Duodenal mucosa (tissue), 2 donors: ENCODE results near the gene FBRS.

ENCODE experiments used
- H3K27ac ChIP-seq: one replicate; pipeline ENCODE4 v1.7.0; 2013; ENCODE audit warnings: low read depth, low read length
- H3K27me3 ChIP-seq, 2 donors: one replicate each; pipeline ENCODE4 v1.7.0; 2013; ENCODE audit warnings: low read length in 2 of 2, control low read depth in 1 of 2; ENCODE audit not compliant: insufficient read depth in 2 of 2, control insufficient read depth in 1 of 2
- H3K36me3 ChIP-seq, 2 donors: one replicate each; pipeline ENCODE4 v1.7.0; 2013; ENCODE audit warnings: low read length in 2 of 2, control low read depth in 1 of 2; ENCODE audit not compliant: insufficient read depth in 2 of 2, control insufficient read depth in 1 of 2
- H3K4me1 ChIP-seq, 2 donors: one replicate each; pipeline ENCODE4 v1.7.0; 2013; ENCODE audit warnings: low read length in 2 of 2, control low read depth in 1 of 2; ENCODE audit not compliant: insufficient read depth in 2 of 2, control insufficient read depth in 1 of 2
- H3K4me3 ChIP-seq, 2 donors: one replicate each; pipeline ENCODE4 v1.7.0; 2013; ENCODE audit warnings: low read length in 2 of 2, low read depth in 1 of 2
- H3K9ac ChIP-seq, 2 donors: one replicate each; pipeline ENCODE4 v1.7.0; 2013; ENCODE audit warnings: low read length in 2 of 2, low read depth in 1 of 2
- H3K9me3 ChIP-seq, 2 donors: one replicate each; pipeline ENCODE4 v1.7.0; 2013; ENCODE audit warnings: low read length in 2 of 2, control low read depth in 1 of 2; ENCODE audit not compliant: control insufficient read depth in 1 of 2

FBRS gene

GRCh38 chr16:30644334-30644830 lies 13.8 kb upstream of the FBRS start:
- no peaks in the 10 kb centered on the region for H3K27me3 ChIP-seq
- H3K27ac ChIP-seq = no peak overlapping the region
- no peak overlapping the region for H3K9ac ChIP-seq
- no peak overlapping the region for H3K4me3 ChIP-seq
- H3K4me1 ChIP-seq = peaks cover 0 to under 1% of the 10 kb centered on the region in 2 donors
- no peaks in the 10 kb centered on the region for H3K9me3 ChIP-seq
- no peaks in the 10 kb centered on the region for H3K36me3 ChIP-seq

GRCh38 chr16:30645727-30646126 lies 12.5 kb upstream of the FBRS start:
- H3K4me1 ChIP-seq = peaks cover 0 to 8% of the 10 kb centered on the region in 2 donors
- H3K36me3 ChIP-seq = no peaks in the 10 kb centered on the region
- no peak overlapping the region for H3K27ac ChIP-seq
- H3K4me3 ChIP-seq = no peak overlapping the region
- H3K9me3 ChIP-seq = no peaks in the 10 kb centered on the region
- H3K27me3 ChIP-seq = no peaks in the 10 kb centered on the region
- no peak overlapping the region for H3K9ac ChIP-seq

GRCh38 chr16:30647274-30647571 lies 11.0 kb upstream of the FBRS start:
- Histone ChIP-seq H3K27ac (no peak overlapping the region), H3K36me3 (peaks cover 0 to 1% of the 10 kb centered on the region in 2 donors), H3K9ac (no peak overlapping the region), H3K4me1 (peaks cover 6 to 15% of the 10 kb centered on the region in 2 donors), H3K9me3 (no peaks in the 10 kb centered on the region), H3K27me3 (no peaks in the 10 kb centered on the region), H3K4me3 (no peak overlapping the region)

- Histone ChIP-seq H3K9me3 (no peaks in the 10 kb centered on the region), H3K27ac (peak overlapping the region; percentile 86), H3K4me1 (peaks cover 12 to 18% of the 10 kb centered on the region in 2 donors), H3K9ac (peak overlapping the region; percentile 71 to 99), H3K4me3 (peak overlapping the region; percentile 69 to 95), H3K27me3 (no peaks in the 10 kb centered on the region), H3K36me3 (peaks cover 9 to 26% of the 10 kb centered on the region in 2 donors)
Measured at GRCh38 chr16:30649725-30650368, 8.4 kb upstream of the FBRS start.

GRCh38 chr16:30650369-30651123 lies 7.7 kb upstream of the FBRS start, which contains the start of gene PRR14:
TSS of gene PRR14 (plus strand) at chr16:30650960. CDS start at chr16:30651646, 686 bp downstream.
- Histone ChIP-seq H3K9ac (peak within 1 kb of the TSS; percentile 90 to 99), H3K4me3 (peak within 1 kb of the TSS; percentile 95 to 98), H3K36me3 (peaks cover 16 to 33% of the 10 kb centered on the region in 2 donors), H3K4me1 (peaks cover 12 to 18% of the 10 kb centered on the region in 2 donors), H3K9me3 (no peaks in the 10 kb centered on the region), H3K27me3 (no peaks in the 10 kb centered on the region), H3K27ac (peak within 1 kb of the TSS; percentile 86)

GRCh38 chr16:30651124-30652004 lies 6.9 kb upstream of the FBRS start:
- Histone ChIP-seq H3K4me3 (peak overlapping the region; percentile 95 to 98), H3K36me3 (peaks cover 21 to 39% of the 10 kb centered on the region in 2 donors), H3K27ac (peak overlapping the region; percentile 85)

GRCh38 chr16:30652005-30652296 lies 6.3 kb upstream of the FBRS start:
- H3K4me3 ChIP-seq = peak overlapping the region; percentile 95 to 98
- H3K4me1 ChIP-seq = peaks cover 16 to 21% of the 10 kb centered on the region in 2 donors
- H3K9ac ChIP-seq = peak overlapping the region; percentile 74 to 99
- no peaks in the 10 kb centered on the region for H3K9me3 ChIP-seq
- no peaks in the 10 kb centered on the region for H3K27me3 ChIP-seq
- H3K27ac ChIP-seq = no peak overlapping the region
- H3K36me3 ChIP-seq = peaks cover 21 to 45% of the 10 kb centered on the region in 2 donors

More at GRCh38 chr16:30651124-30652004, 6.9 kb upstream of the FBRS start:
- Histone ChIP-seq H3K27me3 (no peaks in the 10 kb centered on the region), H3K9ac (peak overlapping the region; percentile 90 to 99), H3K4me1 (peaks cover 12 to 18% of the 10 kb centered on the region in 2 donors), H3K9me3 (no peaks in the 10 kb centered on the region)

GRCh38 chr16:30652718-30653117 lies 5.5 kb upstream of the FBRS start:
- H3K27ac ChIP-seq = no peak overlapping the region
- H3K4me1 ChIP-seq = peaks cover 23 to 28% of the 10 kb centered on the region in 2 donors
- H3K27me3 ChIP-seq = no peaks in the 10 kb centered on the region
- H3K9me3 ChIP-seq = no peaks in the 10 kb centered on the region
- H3K4me3 ChIP-seq = no peak overlapping the region
- no peak overlapping the region for H3K9ac ChIP-seq
- H3K36me3 ChIP-seq = peaks cover 21 to 45% of the 10 kb centered on the region in 2 donors

- H3K27me3 ChIP-seq = no peaks in the 10 kb centered on the region
- H3K9me3 ChIP-seq = no peaks in the 10 kb centered on the region
- peaks cover 21 to 45% of the 10 kb centered on the region in 2 donors for H3K36me3 ChIP-seq
- H3K4me3 ChIP-seq = no peak overlapping the region
- H3K27ac ChIP-seq = no peak overlapping the region
- peaks cover 23% of the 10 kb centered on the region in 2 donors for H3K4me1 ChIP-seq
- no peak overlapping the region for H3K9ac ChIP-seq
Measured at GRCh38 chr16:30654856-30655255, 3.4 kb upstream of the FBRS start.
